CD4-positive, alpha-beta T cell (primary cell): Measurements from ENCODE around the gene MDFIC2. TPM values are rescaled to one million over a fixed set of nuclear protein-coding genes. Genes with fewer than 3 reads are reported as not detected.

ENCODE experiments used
- ATAC-seq: fragments of 200-7000 bp; cut with Tn5 transposase; one replicate; pipeline ENCODE4 v1.10.0; 2022; ENCODE audit warnings: mild to moderate bottlenecking; ENCODE audit not compliant: poor library complexity
- CTCF ChIA-PET: fragments of 350-600 bp; sonication (Branson Sonifier 250); formaldehyde crosslinking; loops from one replicate; lab custom pipeline; 2021; ENCODE audit warnings: antibody characterized with exemption, inconsistent platforms; lab: Charles Lee
- POLR2A ChIA-PET: fragments of 350-600 bp; sonication (Branson Sonifier 250); formaldehyde crosslinking; loops from one replicate; lab custom pipeline; 2021; ENCODE audit warnings: antibody characterized with exemption, inconsistent platforms; lab: Charles Lee
- DNase-seq, 14 experiments: peaks; one replicate each; pipeline ENCODE4 v3.0.0-alpha.2; 2013 to 2020; ENCODE audit warnings: mixed read lengths in 2 of 14
- H3K27ac ChIP-seq, 2 donors: one replicate each; pipeline versions ENCODE4 v1.5.1 to v1.7.0; 2013; ENCODE audit warnings: low read length in 2 of 2, low read depth in 1 of 2, mild to moderate bottlenecking in 1 of 2
- H3K27me3 ChIP-seq, 2 experiments: 1 replicate in 1 of 2; 2 replicates in 1 of 2; pipeline versions ENCODE4 v1.6.1 to v1.7.0; 2013; ENCODE audit warnings: low read length in 2 of 2, control low read depth in 1 of 2, mild to moderate bottlenecking in 1 of 2, moderate library complexity in 1 of 2; ENCODE audit not compliant: insufficient read depth in 2 of 2, control insufficient read depth in 1 of 2
- H3K36me3 ChIP-seq: one replicate; pipeline ENCODE4 v1.6.1; 2013; ENCODE audit warnings: low read length, control low read depth; ENCODE audit not compliant: insufficient read depth
- H3K4me1 ChIP-seq: one replicate; pipeline ENCODE4 v1.6.1; 2013; ENCODE audit warnings: low read length, control low read depth; ENCODE audit not compliant: insufficient read depth
- H3K4me3 ChIP-seq: one replicate; pipeline ENCODE4 v1.5.1; 2013; ENCODE audit warnings: mild to moderate bottlenecking, low read length, moderate library complexity
- H3K9me3 ChIP-seq, 2 experiments: 1 replicate in 1 of 2; 2 replicates in 1 of 2; pipeline versions ENCODE4 v1.6.1 to v1.7.0; 2013; ENCODE audit warnings: low read length in 2 of 2, mild to moderate bottlenecking in 2 of 2, control low read depth in 1 of 2, moderate library complexity in 1 of 2; ENCODE audit not compliant: control insufficient read depth in 1 of 2, insufficient read depth in 1 of 2
- H3K27ac Mint-ChIP-seq: one replicate; pipeline ENCODE4 v1.8.0; 2020; ENCODE audit warnings: mixed read lengths
- H3K27me3 Mint-ChIP-seq: one replicate; pipeline ENCODE4 v1.8.0; 2021; ENCODE audit warnings: mixed read lengths
- H3K36me3 Mint-ChIP-seq: one replicate; pipeline ENCODE4 v1.8.0; 2021; ENCODE audit warnings: low read depth, mixed read lengths
- H3K4me1 Mint-ChIP-seq: one replicate; pipeline ENCODE4 v1.8.0; 2021; ENCODE audit warnings: low read depth, mixed read lengths
- H3K4me3 Mint-ChIP-seq: one replicate; pipeline ENCODE4 v1.8.0; 2020; ENCODE audit warnings: mild to moderate bottlenecking, mixed read lengths
- H3K9me3 Mint-ChIP-seq: one replicate; pipeline ENCODE4 v1.8.0; 2020; ENCODE audit warnings: mixed read lengths
- CTCF ChIP-seq: fragments of 200-600 bp; IDR thresholded peaks from one replicate; pipeline ENCODE4 v1.8.0; 2022; ENCODE audit warnings: antibody characterized with exemption, mild to moderate bottlenecking
- intact Hi-C, 2 experiments: fragments of 100-400 bp; cut with DNase I in 1 of 2; cut with micrococcal nuclease in 1 of 2; formaldehyde crosslinking; loops; one replicate each; pipeline versions ENCODE4 v1.15.1 to v1.9.0; 2023 to 2025; cut with DNase I, micrococcal nuclease
- total RNA-seq, 174 experiments: library from RNA in 2 of 174; stranded (reverse) in 2 of 174; gene quantifications; one replicate each; pipeline ENCODE4 v1.2.3 and lab custom pipeline; 2021 to 2026

The MDFIC2 gene
- total RNA-seq, 2 experiments from 2014 or later: not detected

- Mint-ChIP-seq H3K4me3 (no peak overlapping the region), H3K27me3 (peaks cover 21% of the 10 kb centered on the region), H3K27ac (no peak overlapping the region), H3K4me1 (no peaks in the 10 kb centered on the region), H3K9me3 (peaks cover 2% of the 10 kb centered on the region), H3K36me3 (no peaks in the 10 kb centered on the region)
- Histone ChIP-seq H3K36me3 (no peaks in the 10 kb centered on the region), H3K4me1 (no peaks in the 10 kb centered on the region), H3K27me3 (no peaks in the 10 kb centered on the region), H3K9me3 (no peaks in the 10 kb centered on the region), H3K27ac (no peak overlapping the region), H3K4me3 (no peak overlapping the region)
- ATAC-seq (no peak), DNase-seq (no peak)
- CTCF ChIA-PET: no interaction called here
- no peak for TF ChIP-seq CTCF
- intact Hi-C loops: no loop called here
- POLR2A ChIA-PET: no interaction called here
These were observed 63.6 kb downstream of the MDFIC2 start for GRCh38 chr3:70248856-70249255.

GRCh38 chr3:70247955-70248354 is 64.5 kb downstream of the MDFIC2 start:
- intact Hi-C loops: no loop called here
- H3K27ac Mint-ChIP-seq: no peak overlapping the region
- ChIA-PET POLR2A (no interaction called here), CTCF (no interaction called here)
- H3K4me1 Mint-ChIP-seq: no peaks in the 10 kb centered on the region
- Histone ChIP-seq H3K27me3 (no peaks in the 10 kb centered on the region), H3K4me3 (no peak overlapping the region), H3K36me3 (no peaks in the 10 kb centered on the region), H3K4me1 (no peaks in the 10 kb centered on the region), H3K9me3 (no peaks in the 10 kb centered on the region), H3K27ac (no peak overlapping the region)
- no peak overlapping the region for H3K4me3 Mint-ChIP-seq
- no peak for ATAC-seq
- H3K9me3 Mint-ChIP-seq: peaks cover 2% of the 10 kb centered on the region
- no peak for TF ChIP-seq CTCF
- peaks cover 18% of the 10 kb centered on the region for H3K27me3 Mint-ChIP-seq
- no peaks in the 10 kb centered on the region for H3K36me3 Mint-ChIP-seq
- DNase-seq: no peak

GRCh38 chr3:70245746-70246525 is 66.5 kb downstream of the MDFIC2 start:
- ChIA-PET POLR2A (no interaction called here), CTCF (no interaction called here)
- intact Hi-C loops: no loop called here

More at GRCh38 chr3:70245746-70246525, 66.5 kb downstream of the MDFIC2 start:
- H3K27ac ChIP-seq: no peak overlapping the region
- no peaks in the 10 kb centered on the region for H3K27me3 ChIP-seq
- H3K36me3 ChIP-seq: no peaks in the 10 kb centered on the region
- TF ChIP-seq CTCF: no peak
- H3K27me3 Mint-ChIP-seq: peaks cover 10% of the 10 kb centered on the region
- no peak for ATAC-seq
- no peaks in the 10 kb centered on the region for H3K36me3 Mint-ChIP-seq
- H3K4me1 Mint-ChIP-seq: no peaks in the 10 kb centered on the region
- H3K4me3 Mint-ChIP-seq: no peak overlapping the region
- no peak overlapping the region for H3K27ac Mint-ChIP-seq
- no peaks in the 10 kb centered on the region for H3K4me1 ChIP-seq
- peaks cover 2% of the 10 kb centered on the region for H3K9me3 Mint-ChIP-seq
- DNase-seq: no peak
- no peaks in the 10 kb centered on the region for H3K9me3 ChIP-seq
- H3K4me3 ChIP-seq: no peak overlapping the region
